Endothelial cell of umbilical vein (primary cell): ENCODE results near the gene TMEM131. TPM values are rescaled to one million over a fixed set of nuclear protein-coding genes. Genes with fewer than 3 reads are reported as not detected.

ENCODE experiments used
- BruUV-seq: library from RNA; stranded (reverse); fragments of 400-500 nt; replicated peaks from 2 replicates; lab custom pipeline; 2021; lab: Mats Ljungman, UMichigan
- CTCF ChIA-PET: fragments of 300-600, 350-600 bp; sonication (Branson Sonifier 250); formaldehyde crosslinking; loops from one replicate; lab custom pipeline; 2021; ENCODE audit warnings: antibody characterized with exemption, inconsistent platforms; lab: Charles Lee
- POLR2A ChIA-PET: fragments of 300-600, 350-600 bp; sonication (Branson Sonifier 250); formaldehyde crosslinking; loops from one replicate; lab custom pipeline; 2021; ENCODE audit warnings: antibody characterized with exemption, inconsistent platforms; lab: Charles Lee
- DNase-seq: peaks from one replicate; pipeline ENCODE4 v3.0.0-alpha.2; 2011; ENCODE audit warnings: low read depth, low spot score
- FAIRE-seq: peaks from 2 replicates; lab custom pipeline; 2011; peaks lifted over from hg19 to GRCh38; lab: Jason Lieb, UNC
- H2AFZ ChIP-seq: 2 replicates; pipeline ENCODE4 v1.6.0; 2012; ENCODE audit warnings: low read depth, low read length, control low read depth, inconsistent platforms
- H3K27ac ChIP-seq: 2 replicates; pipeline ENCODE4 v1.5.1; 2011; ENCODE audit warnings: low read depth, mild to moderate bottlenecking, control low read depth, low read length, moderate library complexity; ENCODE audit not compliant: insufficient read depth
- H3K27me3 ChIP-seq, 2 experiments: 2 replicates each; pipeline versions ENCODE4 v1.6.0 to v1.6.1; 2011; ENCODE audit warnings: low read length in 2 of 2, mixed read lengths in 1 of 2; ENCODE audit not compliant: control insufficient read depth in 2 of 2, insufficient read depth in 2 of 2
- H3K36me3 ChIP-seq, 2 experiments: 2 replicates in 1 of 2; 3 replicates in 1 of 2; pipeline ENCODE4 v1.5.1; 2011; ENCODE audit warnings: low read length in 2 of 2, mild to moderate bottlenecking in 1 of 2, moderate library complexity in 1 of 2; ENCODE audit not compliant: control insufficient read depth in 2 of 2, insufficient read depth in 2 of 2; ENCODE audit errors: extremely low read depth in 1 of 2
- H3K4me1 ChIP-seq: 3 replicates; pipeline ENCODE4 v1.5.1; 2011; ENCODE audit warnings: mild to moderate bottlenecking, low read length; ENCODE audit not compliant: control insufficient read depth, insufficient read depth; ENCODE audit errors: extremely low read depth
- H3K4me2 ChIP-seq: 2 replicates; pipeline ENCODE4 v1.6.1; 2011; ENCODE audit warnings: low read length, control low read depth, mixed read lengths; ENCODE audit not compliant: insufficient read depth
- H3K4me3 ChIP-seq, 3 experiments: fragments of 200-600 bp in 1 of 3; sonication (generic), shearing (Covaris generic) in 1 of 3; replicated peaks in 1 of 3; 2 replicates each; pipeline ENCODE4 v1.5.1; 2011 to 2016; ENCODE audit warnings: control low read depth in 3 of 3, low read length in 3 of 3, mild to moderate bottlenecking in 2 of 3, inconsistent platforms in 1 of 3, low read depth in 1 of 3, moderate library complexity in 1 of 3; ENCODE audit not compliant: insufficient read depth in 1 of 3
- H3K79me2 ChIP-seq: 2 replicates; pipeline ENCODE4 v1.6.0; 2012; ENCODE audit warnings: low read length, inconsistent platforms; ENCODE audit not compliant: control insufficient read depth, insufficient read depth
- H3K9ac ChIP-seq: replicated peaks from 2 replicates; pipeline ENCODE3; 2011; ENCODE audit warnings: low read length, control low read depth; ENCODE audit not compliant: insufficient read depth; ENCODE audit errors: extremely low read depth
- H3K9me1 ChIP-seq: replicated peaks from 3 replicates; pipeline ENCODE4 v1.6.0; 2011; ENCODE audit warnings: mild to moderate bottlenecking, low read length; ENCODE audit not compliant: control insufficient read depth, insufficient read depth; ENCODE audit errors: extremely low read depth
- H3K9me3 ChIP-seq: replicated peaks from 2 replicates; pipeline ENCODE4 v1.5.1; 2012; ENCODE audit warnings: low read length, inconsistent platforms; ENCODE audit not compliant: control insufficient read depth, insufficient read depth
- H4K20me1 ChIP-seq: replicated peaks from 2 replicates; pipeline ENCODE3; 2011; ENCODE audit warnings: mild to moderate bottlenecking, low read length; ENCODE audit not compliant: control insufficient read depth, insufficient read depth; ENCODE audit errors: extremely low read depth
- EZH2 ChIP-seq: IDR thresholded peaks from 2 replicates; pipeline ENCODE4 v1.6.1; 2012; ENCODE audit warnings: borderline replicate concordance, low read depth, mild to moderate bottlenecking, moderate library complexity, low read length, inconsistent platforms; ENCODE audit not compliant: severe bottlenecking
- FOS ChIP-seq: IDR thresholded peaks from 2 replicates; pipeline ENCODE4 v1.6.1; 2011; ENCODE audit warnings: mild to moderate bottlenecking, low read length, moderate library complexity, borderline replicate concordance; ENCODE audit not compliant: insufficient read depth
- GATA2 ChIP-seq: IDR thresholded peaks from 2 replicates; pipeline ENCODE4 v1.7.0; 2011; ENCODE audit warnings: low read depth, mild to moderate bottlenecking, moderate library complexity, mixed read lengths, low read length; ENCODE audit not compliant: insufficient read length, insufficient read depth
- JUN ChIP-seq: IDR thresholded peaks from 2 replicates; pipeline ENCODE4 v1.6.1; 2011; ENCODE audit warnings: borderline replicate concordance, low read depth; ENCODE audit not compliant: insufficient read length, insufficient read depth
- MYC ChIP-seq: IDR thresholded peaks from one replicate; pipeline ENCODE4 v1.6.1; 2011; ENCODE audit warnings: mild to moderate bottlenecking, low read depth, low read length
- dilution Hi-C: fragments of 300-500 bp; cut with MboI; formaldehyde crosslinking; loops from one replicate; pipeline ENCODE4 v1.15.0; 2019; ENCODE audit warnings: low sequenced_read_pairs; ENCODE audit not compliant: extremely low pct_ligation_motif_present
- intact Hi-C: fragments of 100-400 bp; cut with micrococcal nuclease; formaldehyde crosslinking; loops from one replicate; pipeline ENCODE4 v1.10.0; 2022
- polyA plus RNA-seq, 4 experiments: library from polyadenylated mRNA; depleted of rRNA in 3 of 4; stranded (reverse) in 3 of 4; unstranded in 1 of 4; fragments of >200 nt; gene quantifications; 2 replicates each; pipeline versions ENCODE4 v1.2.1 to v1.2.3, GENCODE V29; 2011 to 2012; ENCODE audit warnings: missing spikeins in 1 of 4
- total RNA-seq: library from RNA; stranded (reverse); gene quantifications from 2 replicates; pipeline ENCODE4 v1.2.3, GENCODE V29; 2021

The TMEM131 gene
- total and polyA plus RNA-seq, 2 donors (not counting 3 experiments of a cell fraction or from before 2014, with no cell fraction given) = 12.2 to 28.6 TPM

DNA sequence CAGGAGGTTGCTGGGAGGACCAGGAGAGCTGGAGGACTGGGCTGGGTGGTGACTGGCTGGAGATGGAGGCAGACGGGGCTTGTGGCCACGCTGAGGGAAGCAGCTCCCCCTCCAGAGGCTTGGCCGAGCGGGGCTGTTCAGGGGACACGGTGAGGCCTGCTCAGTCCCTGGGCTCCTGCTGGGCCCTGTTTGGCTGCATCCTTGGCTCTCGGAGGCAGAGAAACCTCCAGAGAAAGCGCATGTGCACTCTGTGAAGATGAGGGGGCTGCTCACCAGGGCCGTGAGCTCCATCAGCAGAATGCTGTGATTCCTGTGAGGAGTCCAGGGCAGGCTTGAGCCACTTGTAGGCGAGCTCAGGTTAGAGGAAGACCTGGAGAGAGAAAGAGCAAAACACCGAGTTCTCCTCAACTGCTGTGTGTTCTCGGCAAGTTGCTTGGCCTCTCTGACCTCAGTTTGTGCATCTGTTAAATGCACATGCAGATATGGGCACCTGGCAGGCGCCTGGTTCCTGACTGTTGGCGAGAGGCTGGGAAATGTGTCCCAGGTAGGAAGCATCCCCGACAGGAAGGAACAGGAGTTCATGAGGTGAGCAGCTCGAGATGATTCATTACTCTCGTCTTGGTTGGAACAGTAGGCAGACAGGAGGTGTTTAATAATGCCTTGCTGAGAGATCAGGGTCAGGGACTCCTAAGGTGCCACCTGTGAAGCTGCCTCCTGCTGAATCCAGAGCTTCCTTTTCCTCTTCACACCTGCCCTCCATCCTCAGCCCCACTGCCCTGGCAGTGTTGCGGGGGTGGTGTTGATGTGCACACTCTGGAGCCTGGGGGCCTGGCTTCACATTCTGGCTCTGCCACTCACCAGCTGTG is 281.4 kb downstream of the TMEM131 start:
- H3K9ac ChIP-seq = no peak overlapping the region
- CTCF ChIA-PET = interaction anchor here (1.1 to 9.1 kb wide), 6 partner anchors 15 to 671 kb away, joined by 3 to 68 read pairs (median 6); no protein-coding TSS in a partner anchor
- no peaks in the 10 kb centered on the region for H3K9me3 ChIP-seq
- H3K27me3 ChIP-seq = no peaks in the 10 kb centered on the region
- no peak for TF ChIP-seq EZH2
- no peak for TF ChIP-seq GATA2
- TF ChIP-seq JUN = no peak
- no peak for TF ChIP-seq MYC
- TF ChIP-seq FOS = no peak
- H3K79me2 ChIP-seq = no peaks in the 10 kb centered on the region
- no peak overlapping the region for H3K4me3 ChIP-seq
- no peak overlapping the region for H3K27ac ChIP-seq
- H3K4me1 ChIP-seq = no peaks in the 10 kb centered on the region
- no peak overlapping the region for H3K4me2 ChIP-seq
- POLR2A ChIA-PET = no interaction called here
- no peak overlapping the region for H2AFZ ChIP-seq
- H4K20me1 ChIP-seq = no peaks in the 10 kb centered on the region
- FAIRE-seq = no peak
- no peak for DNase-seq
- BruUV-seq = no TSS peak
- dilution Hi-C loops (no loop called here), intact Hi-C loops (no loop called here)
- no peaks in the 10 kb centered on the region for H3K36me3 ChIP-seq
- no peaks in the 10 kb centered on the region for H3K9me1 ChIP-seq
